K562 (cell line): ENCODE results near the gene DHRS13. TPM values are rescaled to one million over a fixed set of nuclear protein-coding genes. Genes with fewer than 3 reads are reported as not detected.

Experiments
- BRCA1 ChIP-seq, 2 experiments: fragments of 450-650 bp in 1 of 2; sonication (generic) in 1 of 2; formaldehyde crosslinking in 1 of 2; IDR thresholded peaks; 2 replicates each; pipeline versions ENCODE4 v1.5.0 to v1.6.1; 2017 to 2020; ENCODE audit warnings: mild to moderate bottlenecking in 1 of 2, missing genetic modification reagents in 1 of 2
- HNRNPLL ChIP-seq: fragments of 200-400 bp; formaldehyde crosslinking; IDR thresholded peaks from 2 replicates; pipeline ENCODE4 v1.6.1; 2017; ENCODE audit warnings: low read length, low read depth, mild to moderate bottlenecking; ENCODE audit not compliant: poor library complexity, severe bottlenecking
- SMAD2 ChIP-seq: fragments of 150-350 bp; IDR thresholded peaks from 2 replicates; pipeline ENCODE4 v1.6.1; 2014; ENCODE audit warnings: low read depth, mild to moderate bottlenecking, low read length
- ZNF696 ChIP-seq: fragments of 250-450 bp; sonication (Bioruptor Pico); conservative IDR thresholded peaks from 2 replicates; pipeline ENCODE4 v1.4.0; 2020; ENCODE audit warnings: mild to moderate bottlenecking, moderate library complexity
- ZNF785 ChIP-seq: fragments of 250-450 bp; sonication (Bioruptor Pico); IDR thresholded peaks from 2 replicates; pipeline ENCODE4 v1.4.0; 2020; ENCODE audit warnings: mild to moderate bottlenecking
- ZZZ3 ChIP-seq: fragments of 450-650 bp; IDR thresholded peaks from 2 replicates; pipeline ENCODE4 v1.6.1; 2016; ENCODE audit warnings: antibody characterized with exemption, mild to moderate bottlenecking, moderate library complexity
- polyA plus RNA-seq, 8 experiments: library from polyadenylated mRNA; depleted of rRNA in 4 of 8; stranded (reverse) in 5 of 8; unstranded in 3 of 8; fragments of >200 nt; fragmentation: Nextera tagmentation in 2 of 8; fragmentation: Illumina TruSeq in 1 of 8; extraction: Ambion mirVana in 2 of 8; extraction: Trizol in 1 of 8; gene quantifications; 2 replicates each; pipeline versions ENCODE4 v1.2.1 to v1.2.3, GENCODE V29; 2011 to 2014; ENCODE audit warnings: inconsistent platforms in 1 of 8, missing spikeins in 1 of 8
- total RNA-seq, 7 experiments: library from RNA; depleted of rRNA in 6 of 7; stranded (reverse); fragments of >200 nt in 6 of 7; fragmentation: Illumina TruSeq in 2 of 7; extraction: Trizol in 2 of 7; gene quantifications; 2 replicates each; pipeline versions ENCODE4 v1.2.1 to v1.2.3, GENCODE V29; 2011 to 2021; ENCODE audit warnings: low replicate concordance in 1 of 7
- TF ChIP-seq, protein P1 (sequence below), 2 experiments: fragments of 450-650 bp in 1 of 2; sonication (generic) in 1 of 2; formaldehyde crosslinking in 1 of 2; IDR thresholded peaks in 1 of 2; conservative IDR thresholded peaks in 1 of 2; 2 replicates each; pipeline versions ENCODE4 v1.6.1 to v1.8.1; 2016 to 2023; ENCODE audit warnings: mild to moderate bottlenecking in 2 of 2, moderate library complexity in 2 of 2, inconsistent platforms in 1 of 2, missing genetic modification reagents in 1 of 2
- TF ChIP-seq, protein P2 (sequence below): sonication (generic); formaldehyde crosslinking; IDR thresholded peaks from 2 replicates; pipeline ENCODE4 v1.4.0; 2020; ENCODE audit warnings: mild to moderate bottlenecking, missing genetic modification reagents
- TF ChIP-seq, protein P3 (sequence below): sonication (generic); formaldehyde crosslinking; IDR thresholded peaks from 2 replicates; pipeline ENCODE4 v1.8.0; 2022; ENCODE audit warnings: missing genetic modification reagents, mild to moderate bottlenecking, borderline replicate concordance
- TF ChIP-seq, protein P4 (sequence below): fragments of 250-450 bp; sonication (Bioruptor Pico); IDR thresholded peaks from 2 replicates; pipeline ENCODE4 v1.5.0; 2021; ENCODE audit warnings: mild to moderate bottlenecking, moderate library complexity
- TF ChIP-seq, protein P5 (sequence below): fragments of 450-650 bp; IDR thresholded peaks from 2 replicates; pipeline ENCODE4 v1.6.1; 2017; ENCODE audit warnings: antibody characterized with exemption, mild to moderate bottlenecking

The DHRS13 gene
- total and polyA plus RNA-seq, 9 of the 15 experiments (the other 6 are each of a cell fraction or from before 2014, with no cell fraction given), result 0.32 to 52.3 (median 34.3) TPM; not detected in 1

DNA sequence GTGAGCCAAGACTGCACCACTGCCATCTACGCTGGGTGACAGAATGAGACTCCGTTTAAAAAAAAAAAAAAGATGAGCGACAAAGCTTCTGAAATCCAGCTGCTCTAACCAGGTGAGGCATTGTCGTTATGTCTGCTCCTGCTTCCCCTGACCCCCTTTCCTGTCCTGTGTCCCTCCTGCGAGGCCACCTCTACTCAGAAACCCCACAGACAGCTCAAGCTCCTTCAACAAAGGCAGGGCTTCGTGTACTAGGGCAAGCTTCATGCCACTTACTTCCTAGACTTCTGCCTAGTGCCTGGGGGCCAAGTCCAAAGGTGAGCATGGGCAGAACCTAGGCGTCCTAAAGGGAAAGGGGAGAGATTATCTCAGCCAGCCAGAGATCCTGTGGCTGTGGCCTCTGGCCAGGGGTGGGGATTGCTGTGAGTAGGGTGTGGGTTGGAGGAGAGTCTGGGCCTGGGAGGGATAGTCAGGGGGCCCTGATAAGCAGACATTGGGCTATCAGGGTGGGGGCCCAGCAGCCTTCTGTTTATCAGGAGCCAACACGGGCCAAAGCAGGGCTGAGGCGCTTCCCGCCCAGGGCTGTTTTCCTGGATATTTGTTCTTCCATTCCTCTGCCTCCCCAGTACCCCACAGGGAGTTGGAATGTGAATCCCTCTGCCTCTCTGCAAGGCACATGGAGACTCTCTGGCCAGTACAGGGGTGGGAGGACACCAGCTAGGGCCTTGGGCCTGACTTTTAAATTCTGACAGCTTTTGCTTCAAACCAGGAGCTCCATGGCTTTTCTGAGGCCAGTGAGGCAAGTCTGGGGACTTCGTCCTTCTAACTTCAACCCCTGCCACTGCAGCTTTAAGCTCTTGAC is 37.7 kb downstream of the DHRS13 start (continued):
- no peak for TF ChIP-seq BRCA1 (IDR thresholded peaks at IDR 0.05)
- TF ChIP-seq BRCA1 (CRISPR knock-in tag; IDR thresholded peaks at IDR 0.05), result no peak
- TF ChIP-seq, protein P1, sequence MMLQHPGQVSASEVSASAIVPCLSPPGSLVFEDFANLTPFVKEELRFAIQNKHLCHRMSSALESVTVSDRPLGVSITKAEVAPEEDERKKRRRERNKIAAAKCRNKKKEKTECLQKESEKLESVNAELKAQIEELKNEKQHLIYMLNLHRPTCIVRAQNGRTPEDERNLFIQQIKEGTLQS (IDR thresholded peaks at IDR 0.05), result no peak; the same call in 1 of the 2 replicates
- TF ChIP-seq, protein P1 (CRISPR knock-in tag; conservative IDR thresholded peaks at IDR 0.05), result no peak; the same call in 1 of the 2 replicates
- TF ChIP-seq, protein P2, sequence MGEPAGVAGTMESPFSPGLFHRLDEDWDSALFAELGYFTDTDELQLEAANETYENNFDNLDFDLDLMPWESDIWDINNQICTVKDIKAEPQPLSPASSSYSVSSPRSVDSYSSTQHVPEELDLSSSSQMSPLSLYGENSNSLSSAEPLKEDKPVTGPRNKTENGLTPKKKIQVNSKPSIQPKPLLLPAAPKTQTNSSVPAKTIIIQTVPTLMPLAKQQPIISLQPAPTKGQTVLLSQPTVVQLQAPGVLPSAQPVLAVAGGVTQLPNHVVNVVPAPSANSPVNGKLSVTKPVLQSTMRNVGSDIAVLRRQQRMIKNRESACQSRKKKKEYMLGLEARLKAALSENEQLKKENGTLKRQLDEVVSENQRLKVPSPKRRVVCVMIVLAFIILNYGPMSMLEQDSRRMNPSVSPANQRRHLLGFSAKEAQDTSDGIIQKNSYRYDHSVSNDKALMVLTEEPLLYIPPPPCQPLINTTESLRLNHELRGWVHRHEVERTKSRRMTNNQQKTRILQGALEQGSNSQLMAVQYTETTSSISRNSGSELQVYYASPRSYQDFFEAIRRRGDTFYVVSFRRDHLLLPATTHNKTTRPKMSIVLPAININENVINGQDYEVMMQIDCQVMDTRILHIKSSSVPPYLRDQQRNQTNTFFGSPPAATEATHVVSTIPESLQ (CRISPR knock-in tag), result peak; percentile 42; the same call in 1 of the 2 replicates
- no peak for TF ChIP-seq SMAD2
- TF ChIP-seq, protein P3, sequence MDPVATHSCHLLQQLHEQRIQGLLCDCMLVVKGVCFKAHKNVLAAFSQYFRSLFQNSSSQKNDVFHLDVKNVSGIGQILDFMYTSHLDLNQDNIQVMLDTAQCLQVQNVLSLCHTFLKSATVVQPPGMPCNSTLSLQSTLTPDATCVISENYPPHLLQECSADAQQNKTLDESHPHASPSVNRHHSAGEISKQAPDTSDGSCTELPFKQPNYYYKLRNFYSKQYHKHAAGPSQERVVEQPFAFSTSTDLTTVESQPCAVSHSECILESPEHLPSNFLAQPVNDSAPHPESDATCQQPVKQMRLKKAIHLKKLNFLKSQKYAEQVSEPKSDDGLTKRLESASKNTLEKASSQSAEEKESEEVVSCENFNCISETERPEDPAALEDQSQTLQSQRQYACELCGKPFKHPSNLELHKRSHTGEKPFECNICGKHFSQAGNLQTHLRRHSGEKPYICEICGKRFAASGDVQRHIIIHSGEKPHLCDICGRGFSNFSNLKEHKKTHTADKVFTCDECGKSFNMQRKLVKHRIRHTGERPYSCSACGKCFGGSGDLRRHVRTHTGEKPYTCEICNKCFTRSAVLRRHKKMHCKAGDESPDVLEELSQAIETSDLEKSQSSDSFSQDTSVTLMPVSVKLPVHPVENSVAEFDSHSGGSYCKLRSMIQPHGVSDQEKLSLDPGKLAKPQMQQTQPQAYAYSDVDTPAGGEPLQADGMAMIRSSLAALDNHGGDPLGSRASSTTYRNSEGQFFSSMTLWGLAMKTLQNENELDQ (CRISPR knock-in tag), result no peak
- TF ChIP-seq, protein P4, sequence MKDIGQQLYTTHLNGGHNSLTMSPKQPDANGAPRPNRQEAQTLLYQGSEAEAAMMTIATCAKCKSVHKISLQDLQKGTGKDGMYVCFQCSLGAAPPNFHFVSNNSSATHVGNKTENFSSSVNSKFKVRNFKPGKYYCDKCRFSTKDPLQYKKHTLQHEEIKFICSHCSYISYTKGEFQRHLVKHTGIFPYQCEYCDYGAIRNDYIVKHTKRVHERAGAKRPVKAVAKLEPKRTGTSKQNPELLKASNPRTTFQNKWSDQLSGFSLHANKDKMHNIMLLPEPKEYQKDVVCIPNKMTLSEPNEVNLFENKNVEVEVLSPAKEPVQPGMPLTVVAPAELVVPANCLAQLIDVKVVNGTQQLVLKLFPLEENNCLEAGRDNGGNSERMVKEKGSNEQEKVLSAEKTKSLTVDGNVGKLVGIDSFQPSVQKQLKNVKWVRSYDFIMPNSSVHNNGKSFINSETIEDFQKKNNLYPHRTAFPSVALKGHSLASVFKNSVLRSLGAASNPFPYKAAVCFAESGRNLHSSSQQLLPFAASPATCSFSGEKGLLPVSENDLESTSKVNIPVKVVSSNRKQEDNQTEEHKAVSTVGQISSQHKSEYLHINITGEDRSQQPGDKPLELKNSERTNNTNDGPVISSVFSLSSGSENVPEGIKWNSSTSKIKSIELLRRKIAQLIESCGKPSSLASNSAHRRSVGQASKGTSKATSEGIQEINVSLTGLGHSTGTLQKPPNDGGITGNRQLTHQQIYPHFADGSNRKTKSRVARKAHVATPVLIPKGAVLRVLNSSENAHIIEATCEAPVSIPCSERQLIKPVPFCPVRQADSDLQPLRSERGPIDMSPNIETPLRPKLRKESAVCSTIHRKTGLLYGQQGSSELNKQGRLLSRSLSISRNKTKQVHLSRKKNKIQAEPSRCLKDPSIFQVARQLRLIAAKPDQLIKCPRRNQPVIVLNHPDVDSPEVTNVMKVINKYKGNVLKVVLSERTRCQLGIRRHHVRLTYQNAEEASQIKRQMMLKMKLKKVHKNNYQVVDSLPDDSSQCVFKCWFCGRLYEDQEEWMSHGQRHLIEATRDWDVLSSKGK, result no peak
- TF ChIP-seq, protein P5, sequence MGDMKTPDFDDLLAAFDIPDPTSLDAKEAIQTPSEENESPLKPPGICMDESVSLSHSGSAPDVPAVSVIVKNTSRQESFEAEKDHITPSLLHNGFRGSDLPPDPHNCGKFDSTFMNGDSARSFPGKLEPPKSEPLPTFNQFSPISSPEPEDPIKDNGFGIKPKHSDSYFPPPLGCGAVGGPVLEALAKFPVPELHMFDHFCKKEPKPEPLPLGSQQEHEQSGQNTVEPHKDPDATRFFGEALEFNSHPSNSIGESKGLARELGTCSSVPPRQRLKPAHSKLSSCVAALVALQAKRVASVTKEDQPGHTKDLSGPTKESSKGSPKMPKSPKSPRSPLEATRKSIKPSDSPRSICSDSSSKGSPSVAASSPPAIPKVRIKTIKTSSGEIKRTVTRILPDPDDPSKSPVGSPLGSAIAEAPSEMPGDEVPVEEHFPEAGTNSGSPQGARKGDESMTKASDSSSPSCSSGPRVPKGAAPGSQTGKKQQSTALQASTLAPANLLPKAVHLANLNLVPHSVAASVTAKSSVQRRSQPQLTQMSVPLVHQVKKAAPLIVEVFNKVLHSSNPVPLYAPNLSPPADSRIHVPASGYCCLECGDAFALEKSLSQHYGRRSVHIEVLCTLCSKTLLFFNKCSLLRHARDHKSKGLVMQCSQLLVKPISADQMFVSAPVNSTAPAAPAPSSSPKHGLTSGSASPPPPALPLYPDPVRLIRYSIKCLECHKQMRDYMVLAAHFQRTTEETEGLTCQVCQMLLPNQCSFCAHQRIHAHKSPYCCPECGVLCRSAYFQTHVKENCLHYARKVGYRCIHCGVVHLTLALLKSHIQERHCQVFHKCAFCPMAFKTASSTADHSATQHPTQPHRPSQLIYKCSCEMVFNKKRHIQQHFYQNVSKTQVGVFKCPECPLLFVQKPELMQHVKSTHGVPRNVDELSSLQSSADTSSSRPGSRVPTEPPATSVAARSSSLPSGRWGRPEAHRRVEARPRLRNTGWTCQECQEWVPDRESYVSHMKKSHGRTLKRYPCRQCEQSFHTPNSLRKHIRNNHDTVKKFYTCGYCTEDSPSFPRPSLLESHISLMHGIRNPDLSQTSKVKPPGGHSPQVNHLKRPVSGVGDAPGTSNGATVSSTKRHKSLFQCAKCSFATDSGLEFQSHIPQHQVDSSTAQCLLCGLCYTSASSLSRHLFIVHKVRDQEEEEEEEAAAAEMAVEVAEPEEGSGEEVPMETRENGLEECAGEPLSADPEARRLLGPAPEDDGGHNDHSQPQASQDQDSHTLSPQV, result peak; percentile 95
- no peak for TF ChIP-seq ZNF696 (CRISPR knock-in tag)
- peak; percentile 23 for TF ChIP-seq HNRNPLL
- no peak for TF ChIP-seq ZNF785 (CRISPR knock-in tag)
- no peak for TF ChIP-seq ZZZ3
